Activated T-cell treated with anti-CD3 and anti-CD28 coated beads, Interleukin-2, amount 50 U/mL, for 1 hour (primary cell): Measurements from ENCODE around the gene ILK.

Experiments used
- DNase-seq: peaks from one replicate; pipeline ENCODE4 v3.0.0-alpha.2; 2020

ILK gene

DNA sequence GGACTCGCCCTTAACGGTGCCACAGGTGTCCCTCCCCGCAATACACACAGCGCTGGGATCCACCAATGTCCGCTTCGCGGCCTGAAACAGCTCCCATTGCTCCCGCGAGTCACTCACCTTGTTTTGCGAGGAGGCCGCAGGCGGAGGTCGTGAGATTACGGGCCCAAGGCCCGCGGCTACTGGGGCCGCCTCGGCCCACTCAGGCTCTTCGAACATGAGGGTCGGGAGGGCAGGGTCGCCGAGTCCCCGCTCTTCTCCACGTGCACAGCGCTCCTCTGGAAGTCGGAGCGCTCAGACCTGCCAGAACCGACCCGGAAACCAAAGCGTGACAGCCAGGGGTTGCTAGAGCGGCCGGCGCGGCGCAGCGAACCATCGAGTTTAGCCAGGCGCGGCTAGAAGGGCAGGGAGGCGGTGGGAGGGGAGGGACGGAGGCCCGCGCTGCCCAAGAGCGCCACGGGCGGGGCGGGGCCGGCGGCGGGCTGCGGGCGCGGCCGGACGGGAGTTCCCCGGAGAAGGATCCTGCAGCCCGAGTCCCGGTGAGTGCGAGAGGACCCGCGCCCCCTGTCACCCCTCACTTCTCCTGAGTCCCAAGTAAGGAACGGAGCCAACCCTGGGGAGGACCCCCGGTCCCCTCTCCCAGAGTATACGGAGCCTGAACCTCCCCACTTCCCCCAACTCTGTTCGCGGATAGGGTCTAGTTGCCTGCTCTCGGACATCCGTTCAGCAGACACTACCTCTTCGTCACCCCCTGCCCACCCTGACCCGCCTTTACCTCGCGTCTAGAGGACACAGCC is at the start of gene ILK, which contains the start of gene RRP8:
TSS of gene ILK (plus strand) at position 488 of the 794 bp plus-strand sequence. CDS start 498 bp downstream, outside the sequence.
TSS of gene RRP8 (minus strand) at position 330 of the 794 bp plus-strand sequence. CDS start at position 216, 114 bp downstream.
- DNase-seq, result peak; percentile 85

GRCh38 chr11:6554828-6555706 is 48.5 kb upstream of the ILK start:
- DNase-seq, result no peak

GRCh38 chr11:6556139-6556949 is 47.2 kb upstream of the ILK start:
- no peak for DNase-seq

- no peak for DNase-seq
Observed at GRCh38 chr11:6557063-6557462, 46.5 kb upstream of the ILK start.

DNA sequence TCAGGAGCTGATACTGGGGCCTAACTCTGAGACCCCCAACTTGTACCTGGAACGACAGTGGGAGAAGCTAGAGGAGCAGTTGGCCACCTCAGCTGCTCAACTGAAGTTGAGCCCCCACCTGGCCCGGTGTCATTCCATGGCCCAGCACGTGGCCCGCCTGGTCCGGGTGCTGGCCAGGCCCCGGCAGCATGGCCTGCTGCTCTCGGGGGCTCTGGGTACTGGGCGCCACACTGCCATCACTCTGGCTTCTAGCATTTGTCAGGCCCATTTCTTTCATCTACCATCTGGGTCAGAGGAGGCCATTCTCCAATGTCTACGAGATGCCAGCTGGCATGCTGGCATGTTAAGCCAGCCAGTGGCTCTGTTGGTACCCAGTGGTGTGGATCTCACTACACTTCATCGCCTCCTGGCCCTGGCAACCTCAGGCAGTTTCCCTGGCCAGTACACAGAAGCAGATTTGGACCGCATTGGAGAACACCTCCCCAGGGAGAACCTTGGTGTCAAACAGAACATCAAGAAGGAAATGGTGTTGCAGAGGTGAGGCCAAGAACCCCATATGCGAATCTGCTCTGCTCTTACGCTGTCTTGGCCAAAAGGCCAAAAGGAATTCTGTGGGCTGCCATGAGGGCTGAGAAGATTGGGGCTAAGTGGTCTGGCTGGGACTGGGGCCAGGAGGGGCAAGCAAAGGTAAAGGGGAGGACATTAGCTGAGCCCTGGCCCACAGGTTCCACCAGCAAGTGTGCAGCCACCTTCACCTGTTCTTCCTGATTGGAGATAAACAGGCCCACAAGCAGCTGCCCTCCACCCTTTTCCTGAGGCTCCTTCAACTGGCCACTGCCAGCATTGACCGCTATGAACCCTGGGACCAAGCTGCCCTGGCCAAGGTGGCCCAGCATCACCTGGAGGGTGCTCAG is 45.6 kb upstream of the ILK start:
- DNase-seq, result no peak

DNA sequence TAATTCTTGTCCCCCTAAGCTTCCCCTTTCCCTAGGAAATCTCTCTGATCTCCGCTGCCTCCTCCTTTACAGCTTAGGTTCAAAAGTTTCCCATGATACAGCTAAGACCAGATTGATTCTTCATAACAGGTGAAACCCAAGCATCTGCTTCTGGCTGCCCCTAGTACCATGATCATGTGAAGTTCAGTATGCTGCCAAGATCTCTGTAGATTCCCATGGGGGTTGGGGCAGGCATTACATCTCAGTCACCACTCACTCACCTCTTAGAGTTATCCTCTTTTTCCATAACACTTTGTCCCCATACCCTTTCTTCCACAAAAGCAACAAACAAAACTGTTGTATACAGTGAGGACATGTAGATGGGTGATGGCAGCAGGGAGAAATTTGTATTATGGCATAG is 44.2 kb upstream of the ILK start:
- DNase-seq, result no peak

DNA sequence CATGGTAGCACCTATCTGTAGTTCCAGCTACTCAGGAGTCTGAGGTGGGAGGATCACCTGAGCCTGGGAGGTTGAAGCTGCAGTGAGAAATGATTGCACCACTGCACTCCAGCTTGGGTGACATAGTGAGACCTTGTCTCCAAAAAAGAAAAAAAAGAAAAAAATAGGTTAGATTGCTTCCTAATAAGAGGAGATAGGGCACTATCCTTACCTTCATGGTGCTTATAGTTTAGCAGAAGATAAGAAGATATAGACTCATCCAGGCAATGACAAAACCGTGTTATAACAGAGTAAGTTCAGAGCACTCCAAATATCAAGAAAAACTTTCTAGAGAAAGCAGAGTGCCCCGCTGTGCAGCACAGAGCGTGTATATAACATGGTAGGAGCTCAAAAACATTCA is 42.3 kb upstream of the ILK start:
- DNase-seq, result no peak

DNA sequence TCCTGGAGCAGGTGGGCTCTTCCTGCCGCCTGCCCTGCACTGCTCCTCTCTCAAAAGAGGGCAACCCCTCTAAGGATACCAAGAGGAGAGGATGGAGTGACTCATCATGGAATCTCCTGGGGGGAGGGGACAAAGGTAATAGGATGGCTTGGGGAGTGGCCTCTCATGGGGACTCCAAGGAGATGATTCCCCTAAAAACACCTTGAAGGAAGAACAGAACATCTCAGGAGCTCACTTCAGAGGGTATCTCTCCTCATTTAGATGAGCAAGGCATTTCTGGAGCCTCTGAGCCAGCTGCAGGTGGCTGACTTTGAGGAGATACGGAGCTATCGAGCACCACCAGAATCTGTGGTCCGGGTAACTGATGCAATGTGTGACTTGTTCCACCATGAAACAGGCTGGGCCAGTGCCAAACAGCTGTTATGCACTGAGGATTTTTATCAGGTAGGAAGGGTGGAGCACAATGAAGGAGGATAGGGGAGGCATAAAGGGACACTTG is 40.4 kb upstream of the ILK start:
- no peak for DNase-seq

DNA sequence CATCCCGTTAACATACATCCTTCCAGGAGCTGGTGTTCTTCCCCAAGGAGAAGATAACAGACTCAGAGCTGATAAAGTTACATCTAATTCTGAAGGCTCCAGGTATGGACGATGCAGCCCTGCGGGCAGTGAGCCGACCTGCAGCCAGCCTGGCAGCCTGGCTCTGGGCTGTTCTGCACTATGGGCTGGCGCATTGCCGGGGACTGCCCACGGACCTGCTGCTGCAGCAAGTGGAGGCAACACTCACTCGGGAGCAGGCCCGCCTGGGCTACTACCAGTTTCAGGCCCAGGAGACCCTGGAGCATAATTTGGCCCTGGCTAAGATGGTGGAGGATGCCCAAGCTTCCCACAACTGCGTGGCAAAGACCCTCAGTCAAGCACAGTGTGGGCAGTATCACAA is 39.9 kb upstream of the ILK start:
- no peak for DNase-seq

DNA sequence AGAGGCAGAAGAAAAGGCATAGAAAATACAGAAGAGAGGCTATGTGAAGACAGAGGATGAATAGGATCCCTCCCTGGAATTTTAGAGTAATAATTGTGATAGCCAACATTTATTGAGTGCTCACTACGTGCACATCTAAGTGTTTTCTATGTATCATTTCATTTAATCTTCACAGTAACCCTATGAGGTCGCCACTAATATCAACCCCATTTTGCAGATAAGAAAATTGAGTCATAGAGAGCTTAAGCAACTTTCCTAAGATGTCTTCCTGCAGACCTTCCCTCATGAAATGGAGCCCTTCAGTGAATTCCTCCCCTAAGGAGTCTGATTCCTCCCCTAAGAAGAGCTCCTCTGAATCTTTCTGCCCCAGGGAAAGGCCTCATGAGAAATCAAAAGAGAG is 38.2 kb upstream of the ILK start:
- DNase-seq, result no peak

DNA sequence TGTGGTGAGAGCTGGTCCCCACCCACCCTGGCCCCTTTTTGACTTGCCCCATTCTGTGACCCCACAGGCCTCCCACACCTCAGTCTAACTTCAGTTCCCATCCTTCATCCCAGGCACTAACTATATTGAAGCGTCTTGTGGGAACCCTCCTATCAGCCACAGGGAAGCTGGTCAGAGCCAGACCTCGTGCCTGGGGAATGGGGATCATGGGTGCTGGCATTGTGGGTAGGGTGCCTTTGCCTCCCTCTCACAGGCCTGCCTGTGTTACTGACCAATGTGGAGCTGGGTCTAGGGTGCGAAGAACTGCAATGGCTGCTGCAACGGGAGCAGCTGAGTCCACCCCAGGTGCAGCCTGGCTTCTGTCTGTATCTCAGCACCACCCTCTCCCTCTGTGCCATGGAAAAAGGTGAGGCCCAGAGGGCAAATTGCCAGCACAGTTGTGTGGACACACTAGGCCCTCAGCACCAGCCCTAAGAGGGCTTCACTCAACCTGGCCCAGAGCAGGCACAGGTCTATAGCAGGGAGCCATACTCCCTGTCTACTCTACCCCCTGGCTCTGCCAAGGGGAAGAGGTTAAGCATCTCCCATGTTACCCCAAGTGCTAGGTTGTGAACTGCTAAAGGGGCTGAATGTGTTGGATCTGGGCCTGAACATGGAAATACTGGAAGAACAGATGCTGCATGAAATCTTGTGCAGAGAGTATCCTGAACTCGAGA is 37.4 kb upstream of the ILK start:
- DNase-seq, result no peak

- DNase-seq, result no peak
Observed at GRCh38 chr11:6566704-6567370, 36.7 kb upstream of the ILK start.

- no peak for DNase-seq
Observed at GRCh38 chr11:6567371-6567745, 36.2 kb upstream of the ILK start.

DNA sequence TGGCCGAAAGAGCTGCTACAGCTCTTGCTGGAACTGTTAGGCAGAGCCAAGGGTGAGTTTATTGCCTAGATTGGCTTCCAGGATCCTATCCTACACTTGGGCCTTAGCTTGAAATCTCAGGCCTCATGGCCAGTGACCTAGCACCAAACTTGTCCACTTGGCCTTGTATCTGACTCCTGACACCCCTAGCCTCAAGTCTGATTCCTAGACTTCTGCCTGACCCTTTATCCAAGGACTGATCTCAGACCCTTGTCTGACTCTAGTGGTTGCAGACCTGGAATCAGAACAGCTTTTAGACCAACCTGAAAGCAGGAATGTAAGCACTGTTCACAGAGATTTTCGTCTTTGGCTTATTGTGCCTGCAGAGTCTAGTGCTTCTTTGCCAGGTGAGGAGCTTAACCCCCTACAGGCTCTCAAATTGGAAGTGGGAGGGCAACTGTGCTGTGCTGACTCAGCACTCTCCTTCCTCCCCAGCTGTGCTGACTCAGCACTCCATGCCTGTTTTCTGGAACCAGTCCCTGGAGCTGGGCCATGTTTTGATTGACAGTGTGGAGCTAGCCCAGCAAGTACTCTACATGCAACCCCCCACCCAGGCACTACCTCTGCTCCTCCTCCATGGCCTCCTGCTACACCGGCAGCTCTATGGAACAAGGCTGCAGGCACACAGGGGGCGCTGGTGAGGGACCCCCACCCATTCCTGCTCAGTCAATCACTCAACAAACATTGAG is 35.2 kb upstream of the ILK start:
- no peak for DNase-seq

DNA sequence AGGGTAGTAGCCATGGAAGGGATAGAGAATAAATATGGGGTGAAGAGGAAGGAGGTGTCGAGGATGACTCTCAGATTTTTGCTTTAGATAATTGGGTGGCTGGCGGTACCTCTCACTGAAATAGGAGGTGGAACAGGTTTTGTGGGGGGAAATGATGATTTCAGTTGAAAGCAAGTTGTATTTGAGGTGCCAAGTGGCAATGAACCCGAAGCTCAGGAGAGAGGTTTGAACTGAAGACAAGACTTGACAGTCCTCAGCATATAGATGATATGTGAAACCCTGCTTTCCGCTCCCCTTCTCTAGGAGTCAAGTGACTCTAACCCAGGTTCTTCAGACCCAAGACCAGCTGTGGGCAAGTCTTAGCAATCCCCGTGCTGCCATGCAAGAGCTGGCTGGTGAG is 33.9 kb upstream of the ILK start:
- no peak for DNase-seq

GRCh38 chr11:6570691-6571427 is 32.7 kb upstream of the ILK start:
- DNase-seq, result no peak

DNA sequence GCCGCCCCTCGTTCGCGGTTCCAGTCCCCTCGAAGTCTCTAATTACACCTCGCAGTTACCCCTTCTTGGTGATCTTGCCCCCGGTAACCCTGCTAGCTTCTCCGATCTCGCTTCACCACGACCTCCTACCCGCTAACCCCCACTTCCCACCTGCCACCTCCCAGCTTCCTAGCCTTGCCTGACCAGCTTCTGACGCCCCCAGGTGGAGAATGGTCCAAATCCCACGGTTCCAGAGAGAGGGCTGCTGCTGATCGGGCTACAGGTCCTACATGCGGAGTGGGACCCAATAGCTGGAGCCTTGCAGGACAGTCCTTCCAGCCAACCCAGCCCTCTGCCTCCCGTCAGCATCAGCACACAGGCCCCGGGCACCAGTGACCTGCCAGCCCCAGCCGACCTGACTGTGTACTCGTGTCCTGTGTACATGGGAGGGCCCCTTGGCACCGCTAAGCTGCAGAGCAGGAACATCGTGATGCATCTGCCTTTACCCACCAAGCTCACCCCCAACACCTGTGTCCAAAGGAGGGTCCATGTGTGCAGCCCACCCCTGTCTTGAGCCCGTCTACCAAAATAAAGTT is 32.1 kb upstream of the ILK start:
- no peak for DNase-seq

DNA sequence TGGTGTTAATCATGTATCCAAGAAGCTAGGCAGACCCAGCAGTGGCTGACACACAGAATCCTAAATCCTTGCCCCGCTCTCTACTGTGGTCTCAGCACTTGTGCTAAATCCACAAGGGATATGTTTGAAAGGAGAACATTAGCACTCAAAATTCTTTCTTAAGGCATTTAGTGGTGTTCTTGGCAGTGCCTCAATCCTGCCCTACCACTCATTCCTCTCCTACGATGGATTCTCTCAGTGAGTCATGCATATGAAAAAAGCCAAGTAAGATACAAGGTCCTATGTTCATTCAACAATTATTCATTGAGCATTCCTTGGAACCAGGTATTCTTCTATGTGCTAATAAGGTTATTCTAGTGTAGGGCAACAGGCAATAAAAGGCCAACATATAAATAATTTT is 31.4 kb upstream of the ILK start:
- no peak for DNase-seq
